ENCODE results near the gene CNKSR3.

The CNKSR3 gene

GRCh38 chr6:154500769-154501577 lies 9.5 kb downstream of the CNKSR3 start:
- DNase-seq: no peak

- no peak for DNase-seq
Measured at GRCh38 chr6:154499855-154500589, 10.5 kb downstream of the CNKSR3 start.

DNA sequence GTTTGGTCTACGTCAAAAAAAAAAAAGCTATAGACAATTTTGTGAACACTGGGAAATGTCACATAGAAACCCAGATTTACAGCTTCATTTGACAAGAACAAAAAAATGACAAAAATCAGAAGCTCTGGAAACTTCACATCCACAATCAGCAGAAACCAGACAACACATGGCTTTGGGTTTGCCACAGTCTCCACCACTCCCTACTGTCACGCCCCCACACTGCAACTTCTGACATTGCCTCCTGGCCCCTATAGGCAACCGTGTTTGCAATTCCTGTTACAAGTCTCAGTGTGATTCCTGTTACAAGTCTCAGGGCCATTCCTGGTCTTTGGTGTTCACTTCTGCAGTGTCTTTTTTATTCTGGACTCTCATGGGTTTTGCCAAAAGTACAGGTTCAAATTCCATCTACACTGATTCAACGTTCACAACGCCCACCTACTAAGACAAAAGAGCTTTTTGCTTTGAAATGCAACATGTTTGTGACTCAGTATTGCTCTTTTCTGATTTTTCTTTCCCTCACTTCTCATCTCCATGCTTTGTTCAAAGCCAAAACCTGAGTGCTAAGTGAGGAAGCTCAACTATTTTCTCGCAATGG lies 12.0 kb downstream of the CNKSR3 start:
- DNase-seq: no peak

- no peak for DNase-seq
Measured at GRCh38 chr6:154496793-154497517, 13.5 kb downstream of the CNKSR3 start.

- no peak for DNase-seq
Measured at GRCh38 chr6:154496186-154496585, 14.3 kb downstream of the CNKSR3 start.

GRCh38 chr6:154494592-154495311 lies 15.7 kb downstream of the CNKSR3 start:
- no peak for DNase-seq

DNA sequence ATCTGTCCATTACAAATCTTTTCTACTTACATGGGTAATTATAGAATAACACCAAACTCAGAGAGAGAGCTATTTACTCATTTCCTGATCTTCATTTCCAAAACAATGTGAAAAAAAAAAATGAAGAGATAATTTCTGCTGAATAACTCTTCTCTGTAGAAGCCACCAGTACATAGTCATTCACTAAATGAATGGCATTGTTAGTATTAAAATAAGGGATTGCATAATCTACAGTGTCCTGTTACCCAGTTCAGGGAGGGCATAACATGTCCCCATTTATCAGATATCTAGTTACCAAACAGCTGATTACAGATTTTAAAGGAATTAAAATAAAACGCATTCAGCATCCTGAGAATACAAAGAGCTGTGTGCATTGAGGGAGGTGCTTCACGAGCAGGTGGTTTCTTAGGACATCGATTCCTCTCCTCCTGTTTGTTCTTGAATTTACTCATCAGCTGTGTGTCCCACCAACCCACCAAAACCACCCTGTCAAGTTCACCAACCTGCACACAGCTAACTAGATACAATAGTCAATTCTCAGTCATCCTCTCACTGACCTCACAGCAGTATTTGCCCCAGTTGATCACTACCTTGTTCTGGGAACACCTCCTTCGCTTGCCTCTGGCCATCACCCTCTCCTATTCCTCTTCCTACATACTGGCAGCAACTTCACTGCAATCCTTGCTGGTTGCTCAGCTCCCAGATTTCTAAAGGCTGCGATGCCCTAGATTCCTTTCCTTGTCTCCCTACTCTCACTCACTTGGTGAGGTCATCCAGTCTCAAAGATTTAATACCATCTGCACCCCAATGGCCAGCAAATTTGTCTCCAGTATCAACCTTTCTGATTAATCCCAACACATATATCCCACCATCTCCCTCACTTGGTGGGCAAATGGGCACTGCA lies 18.7 kb downstream of the CNKSR3 start:
- DNase-seq: no peak

DNA sequence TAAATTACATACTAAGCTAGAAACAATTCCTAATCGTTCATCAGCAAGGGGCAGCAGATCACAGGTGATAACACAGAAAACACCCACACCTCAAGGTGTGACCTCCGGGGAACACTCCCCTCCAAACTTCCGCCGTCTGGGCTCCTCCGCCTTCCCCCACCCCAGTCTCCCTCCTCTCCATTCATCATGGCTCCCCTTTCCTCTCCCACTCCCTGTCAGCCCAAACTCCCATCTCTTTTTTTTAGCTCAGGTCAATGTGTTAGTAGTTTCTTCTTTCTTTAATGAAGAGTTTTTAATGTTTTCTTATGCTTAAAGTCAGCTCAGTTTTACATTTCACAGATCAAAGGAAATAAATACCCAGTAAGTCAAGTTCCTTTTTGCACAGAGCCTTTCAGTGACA lies 20.7 kb downstream of the CNKSR3 start:
- no peak for DNase-seq

DNA sequence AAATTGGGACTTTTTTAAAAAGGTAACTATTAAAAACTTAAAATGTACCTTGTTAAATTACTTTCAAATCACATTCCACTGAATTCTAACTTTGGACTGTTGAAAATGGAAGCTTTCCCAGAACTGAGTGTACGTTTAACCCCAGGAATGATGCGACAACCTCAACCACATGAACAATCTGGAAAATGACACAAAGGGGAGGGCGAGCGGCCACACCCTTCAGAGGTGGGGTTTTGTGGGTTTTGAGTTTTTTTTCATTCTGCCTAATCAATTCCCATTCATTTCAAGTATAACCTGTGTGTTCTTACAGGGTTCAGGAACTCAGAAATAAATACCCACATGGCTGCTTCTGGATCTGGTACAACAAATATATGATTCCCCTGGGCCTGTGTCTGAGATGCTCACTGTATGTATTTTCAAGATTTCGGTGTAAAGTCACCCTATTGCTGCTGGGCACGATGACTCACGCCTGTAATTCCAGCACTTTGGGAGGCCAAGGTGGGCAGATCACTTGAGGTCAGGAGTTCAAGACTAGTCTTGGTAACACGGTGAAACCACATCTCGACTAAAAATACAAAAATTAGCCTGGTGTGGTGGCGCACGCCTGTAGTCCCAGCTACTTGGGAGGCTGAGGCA lies 21.6 kb downstream of the CNKSR3 start:
- DNase-seq: no peak

DNA sequence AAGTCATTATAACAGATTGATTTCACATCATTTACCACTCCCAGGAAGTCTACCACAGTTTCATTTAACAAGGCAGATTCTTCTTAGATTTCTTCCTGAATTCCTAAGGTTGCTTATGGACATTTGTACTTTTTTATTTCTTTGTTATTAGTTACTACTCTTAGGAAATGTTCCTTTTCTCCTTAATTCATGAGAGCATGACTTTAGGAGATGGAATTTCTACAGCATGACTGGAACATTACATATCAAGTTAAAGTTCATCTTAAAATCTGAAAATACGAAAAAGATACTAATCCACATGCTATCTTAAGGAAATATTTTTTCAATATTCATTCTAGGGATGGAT lies 22.3 kb downstream of the CNKSR3 start:
- DNase-seq: no peak

DNA sequence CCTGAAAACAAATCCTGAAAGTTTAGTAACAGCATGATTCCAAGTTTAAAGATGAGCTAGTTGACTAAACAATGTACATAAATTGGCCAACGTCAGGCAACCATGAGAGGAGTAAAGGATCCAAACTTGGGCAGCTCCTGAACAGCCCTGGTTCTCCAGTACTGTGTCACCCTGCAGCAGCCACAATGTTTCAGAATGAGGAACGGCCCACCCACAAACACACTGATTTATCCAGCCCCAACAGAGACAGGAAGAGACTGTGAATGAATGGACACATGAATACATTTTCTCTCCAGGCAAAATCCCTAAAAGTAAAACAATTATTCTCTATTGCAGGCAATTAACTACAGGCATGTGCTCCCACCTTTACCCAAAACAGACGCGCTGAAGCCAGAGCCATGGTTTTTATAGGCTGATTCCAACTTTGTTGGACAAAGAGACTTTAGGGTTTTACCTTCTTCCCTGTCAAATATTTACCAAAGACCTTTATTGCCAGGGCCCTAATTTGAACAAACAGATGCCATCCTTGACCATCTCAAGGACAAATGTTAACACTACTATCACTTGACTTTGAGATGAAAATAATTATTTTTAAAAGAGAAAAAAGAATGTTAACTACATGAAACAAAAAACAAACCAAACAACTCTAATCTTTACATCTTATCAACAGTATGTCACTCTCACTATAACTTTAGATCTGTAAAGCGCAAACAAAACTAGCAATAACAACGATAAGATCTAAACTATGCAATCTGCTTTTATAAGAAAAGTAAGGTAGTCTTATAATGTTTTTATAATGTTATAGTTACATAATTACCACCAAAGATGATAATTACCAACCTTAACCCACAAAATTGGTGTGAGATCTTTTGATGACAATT lies 22.9 kb downstream of the CNKSR3 start:
- DNase-seq: no peak

DNA sequence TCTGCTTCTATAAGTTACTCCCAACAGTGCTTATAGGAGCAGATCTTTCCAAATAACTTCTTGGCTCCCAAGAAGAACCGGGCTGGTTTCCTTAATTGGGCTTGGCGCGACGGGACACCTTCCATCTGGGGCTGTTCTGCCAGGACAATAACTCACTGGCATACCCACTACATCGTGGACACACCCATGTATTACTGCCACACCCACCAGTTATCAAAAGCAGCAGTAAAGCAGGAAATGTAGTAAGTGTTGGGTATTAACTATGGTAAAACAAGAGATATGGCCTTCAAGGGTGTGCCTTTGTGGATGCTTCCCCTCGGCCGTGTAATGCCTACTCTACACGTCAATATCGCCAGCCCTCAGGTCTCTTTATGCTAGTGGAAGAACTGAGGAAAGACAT lies 24.7 kb downstream of the CNKSR3 start:
- no peak for DNase-seq

DNA sequence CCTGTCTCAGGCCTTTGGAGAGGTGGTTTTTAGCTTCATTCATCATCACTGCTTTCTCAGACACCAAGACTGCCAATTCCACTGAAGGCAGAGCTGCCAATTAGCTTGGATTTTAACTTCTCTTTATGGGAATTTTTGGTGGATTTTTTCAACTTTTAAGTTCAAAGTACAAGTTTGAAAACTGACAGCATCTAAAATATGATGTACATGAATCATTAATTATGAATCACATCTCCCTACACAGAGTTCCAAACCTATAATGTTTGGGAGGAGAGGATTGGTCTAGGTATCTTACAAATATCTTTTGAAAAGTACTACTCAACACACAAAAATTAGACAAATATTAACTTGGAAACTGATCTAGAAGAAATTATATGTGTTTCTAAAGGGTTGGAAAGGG lies 25.5 kb downstream of the CNKSR3 start:
- no peak for DNase-seq

GRCh38 chr6:154482858-154483257 lies 27.6 kb downstream of the CNKSR3 start:
- DNase-seq: no peak

GRCh38 chr6:154481521-154482013 lies 28.9 kb downstream of the CNKSR3 start:
- no peak for DNase-seq

DNA sequence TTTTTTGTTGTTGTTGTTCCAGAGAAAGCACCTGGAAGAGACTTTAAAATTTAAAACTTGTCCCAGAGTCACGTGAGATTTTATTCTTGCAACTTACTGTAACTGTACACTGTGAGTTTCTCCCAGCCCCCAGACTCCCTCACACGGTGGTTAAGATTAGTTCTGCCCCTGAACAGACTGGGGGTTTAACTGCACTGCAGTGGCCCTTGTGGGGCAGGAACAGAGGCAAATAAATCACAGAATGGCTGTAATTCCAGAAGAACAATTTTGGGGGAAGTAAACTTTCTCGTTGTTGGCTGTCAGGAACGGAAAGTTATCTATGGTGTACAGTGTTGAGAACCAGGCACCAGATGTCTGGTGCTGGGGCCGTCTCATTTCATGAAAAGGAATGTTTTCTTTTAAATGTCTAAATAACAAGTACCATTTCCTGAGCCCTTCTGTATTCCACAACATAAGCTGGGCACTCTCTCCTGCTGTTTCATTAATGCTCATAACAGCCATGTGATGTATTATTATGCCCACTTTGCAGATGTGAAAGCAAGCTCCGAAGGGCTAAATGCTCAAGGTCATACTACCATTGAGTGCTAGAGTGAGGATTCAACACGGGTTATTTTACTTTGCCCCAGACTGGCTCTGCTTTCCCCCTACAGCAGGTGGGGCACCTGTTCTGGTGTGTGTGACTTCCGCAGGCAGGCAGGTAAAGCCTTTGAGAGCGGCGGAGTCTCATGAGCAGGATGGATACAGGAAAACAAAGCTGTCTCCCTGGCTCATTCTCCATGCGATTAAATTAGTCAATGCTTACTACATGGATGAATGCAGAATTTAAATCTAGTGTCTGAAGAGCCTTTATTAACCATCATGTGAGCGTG lies 30.5 kb downstream of the CNKSR3 start:
- DNase-seq: no peak

DNA sequence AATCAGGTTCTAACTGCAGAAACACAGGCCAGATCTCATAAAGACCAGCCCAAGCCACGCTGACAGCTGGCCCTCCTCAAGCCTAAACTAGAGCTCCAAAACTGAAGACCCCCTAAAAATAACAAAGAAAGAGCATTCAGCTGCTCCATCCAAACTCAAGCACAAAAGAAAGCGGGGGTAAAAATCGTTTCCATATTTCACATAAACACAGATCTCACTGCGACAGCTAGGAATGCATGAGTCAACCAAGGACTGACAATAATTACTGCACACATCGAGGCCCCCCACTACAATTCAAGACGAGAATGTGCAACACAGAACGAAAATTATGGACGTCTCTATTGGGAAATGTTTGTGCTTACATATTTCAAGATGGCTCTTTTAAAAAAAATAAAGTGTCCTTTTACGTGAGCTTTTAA lies 31.1 kb downstream of the CNKSR3 start:
- no peak for DNase-seq

GRCh38 chr6:154478701-154479060 lies 31.8 kb downstream of the CNKSR3 start:
- DNase-seq: no peak
